GM12873 (cell line): ENCODE data around the gene LCE1C.

ENCODE experiments used
- TF ChIP-seq, protein P1 (sequence below): IDR thresholded peaks from 2 replicates; pipeline ENCODE4 v1.5.1; 2012; ENCODE audit warnings: low read depth, mild to moderate bottlenecking, moderate library complexity, low read length, control low read depth; ENCODE audit not compliant: insufficient read depth; ENCODE audit errors: missing control alignments

LCE1C gene

DNA sequence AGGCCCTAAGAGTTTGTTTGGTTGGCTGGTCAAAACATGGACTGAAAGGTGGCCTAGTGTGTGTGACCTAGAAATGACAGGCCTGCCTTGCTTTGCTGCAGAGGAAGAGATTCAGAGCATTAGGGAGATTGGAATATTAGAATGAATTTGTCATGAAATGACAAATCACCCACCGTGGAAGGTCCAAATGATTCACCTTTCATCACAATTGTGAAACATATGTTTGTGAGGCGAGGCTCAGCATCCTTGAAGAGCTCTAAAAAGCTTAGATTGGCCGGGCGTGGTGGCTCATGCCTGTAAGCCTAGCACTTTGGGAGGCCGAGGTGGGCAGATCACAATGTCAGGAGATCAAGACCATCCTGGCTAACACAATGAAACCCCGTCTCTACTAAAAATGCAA, 10.9 kb upstream of the LCE1C start:
- TF ChIP-seq, protein P1, sequence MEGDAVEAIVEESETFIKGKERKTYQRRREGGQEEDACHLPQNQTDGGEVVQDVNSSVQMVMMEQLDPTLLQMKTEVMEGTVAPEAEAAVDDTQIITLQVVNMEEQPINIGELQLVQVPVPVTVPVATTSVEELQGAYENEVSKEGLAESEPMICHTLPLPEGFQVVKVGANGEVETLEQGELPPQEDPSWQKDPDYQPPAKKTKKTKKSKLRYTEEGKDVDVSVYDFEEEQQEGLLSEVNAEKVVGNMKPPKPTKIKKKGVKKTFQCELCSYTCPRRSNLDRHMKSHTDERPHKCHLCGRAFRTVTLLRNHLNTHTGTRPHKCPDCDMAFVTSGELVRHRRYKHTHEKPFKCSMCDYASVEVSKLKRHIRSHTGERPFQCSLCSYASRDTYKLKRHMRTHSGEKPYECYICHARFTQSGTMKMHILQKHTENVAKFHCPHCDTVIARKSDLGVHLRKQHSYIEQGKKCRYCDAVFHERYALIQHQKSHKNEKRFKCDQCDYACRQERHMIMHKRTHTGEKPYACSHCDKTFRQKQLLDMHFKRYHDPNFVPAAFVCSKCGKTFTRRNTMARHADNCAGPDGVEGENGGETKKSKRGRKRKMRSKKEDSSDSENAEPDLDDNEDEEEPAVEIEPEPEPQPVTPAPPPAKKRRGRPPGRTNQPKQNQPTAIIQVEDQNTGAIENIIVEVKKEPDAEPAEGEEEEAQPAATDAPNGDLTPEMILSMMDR, result no peak

DNA sequence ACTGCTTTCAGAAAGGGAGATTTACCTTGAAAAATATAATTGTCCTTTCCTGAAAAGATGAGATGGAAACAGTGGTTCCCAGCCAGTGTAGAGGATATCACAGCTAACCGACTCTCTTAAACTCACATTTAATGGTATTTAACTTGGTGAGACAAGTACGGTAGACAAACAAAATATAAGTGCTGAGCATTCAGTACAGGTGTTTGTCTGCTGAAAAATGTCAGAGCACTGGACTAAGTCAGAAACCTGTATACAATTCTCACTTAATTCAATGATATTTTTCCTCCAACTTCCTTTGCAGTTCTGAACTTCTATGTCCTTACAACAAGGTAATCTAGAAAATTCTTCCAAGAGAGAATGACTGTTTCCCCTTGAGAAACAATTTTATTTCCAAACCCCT, 5.2 kb upstream of the LCE1C start, which contains the start of gene LCE1B:
TSS of gene LCE1B (plus strand) at position 301 of the 400 bp plus-strand sequence. CDS start 476 bp downstream, outside the sequence.
- TF ChIP-seq, protein P1, result no peak

DNA sequence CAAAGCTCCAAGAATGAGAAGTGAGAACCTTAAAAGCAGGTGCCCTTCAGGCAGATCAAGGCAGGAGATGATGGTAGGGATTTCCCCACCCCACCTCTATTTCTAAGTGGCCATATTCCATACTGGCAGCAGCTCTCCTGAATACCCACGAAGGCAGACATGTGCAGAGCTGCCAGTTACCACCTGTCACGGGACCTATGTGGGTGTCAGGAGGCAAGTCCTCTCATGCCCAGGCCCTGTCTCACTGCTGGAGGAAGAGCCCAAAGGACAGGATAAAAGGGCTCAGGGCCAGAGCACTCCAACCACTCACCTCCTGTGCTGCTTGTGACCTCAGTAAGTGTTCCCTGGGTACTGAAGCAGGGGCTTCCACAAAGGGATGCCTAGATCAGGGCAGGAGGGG, 4.6 kb upstream of the LCE1C start:
- TF ChIP-seq, protein P1, result no peak

DNA sequence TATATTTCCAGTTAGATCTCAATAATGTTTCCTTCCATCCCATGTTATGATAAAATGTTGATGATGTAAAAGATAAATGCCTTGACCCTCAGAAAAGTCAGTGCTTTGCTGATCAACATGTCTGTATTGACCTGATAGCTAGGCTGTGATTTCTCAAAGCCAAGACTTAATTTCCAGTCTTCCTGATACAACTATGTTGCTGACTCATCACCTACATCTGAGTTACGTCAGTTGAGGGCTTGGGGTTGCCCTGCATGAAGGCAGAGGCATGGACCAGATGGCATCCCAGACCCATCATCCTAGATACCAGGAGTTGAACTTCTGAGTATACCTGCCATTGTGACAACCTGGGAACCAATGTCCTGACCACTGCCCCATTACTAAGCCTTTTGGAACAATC, 5.1 kb downstream of the LCE1C start:
- TF ChIP-seq, protein P1, result no peak

DNA sequence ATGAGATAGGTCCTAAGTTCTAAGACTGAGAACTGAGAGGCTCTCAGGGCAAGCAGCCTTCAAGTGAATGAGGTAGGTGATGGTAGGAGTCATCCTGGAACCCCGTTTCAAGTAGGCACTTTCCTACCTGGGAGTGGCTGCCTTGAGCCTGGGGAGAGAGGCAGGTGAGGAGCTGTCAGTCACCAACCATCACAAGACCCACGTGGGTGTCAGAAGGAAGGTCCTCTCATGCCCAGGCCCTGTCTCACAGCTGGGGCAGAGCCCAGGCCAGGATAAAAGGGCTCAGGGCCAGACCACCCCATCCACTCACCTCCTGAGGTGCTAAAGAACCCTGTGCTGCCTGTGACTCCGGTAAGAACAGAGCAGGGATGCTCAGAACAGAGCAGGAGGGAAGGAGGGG, 10.0 kb downstream of the LCE1C start, which contains the start of gene LCE1D:
TSS of gene LCE1D (plus strand) at position 301 of the 400 bp plus-strand sequence. CDS start 1,074 bp downstream, outside the sequence.
- TF ChIP-seq, protein P1, result no peak

DNA sequence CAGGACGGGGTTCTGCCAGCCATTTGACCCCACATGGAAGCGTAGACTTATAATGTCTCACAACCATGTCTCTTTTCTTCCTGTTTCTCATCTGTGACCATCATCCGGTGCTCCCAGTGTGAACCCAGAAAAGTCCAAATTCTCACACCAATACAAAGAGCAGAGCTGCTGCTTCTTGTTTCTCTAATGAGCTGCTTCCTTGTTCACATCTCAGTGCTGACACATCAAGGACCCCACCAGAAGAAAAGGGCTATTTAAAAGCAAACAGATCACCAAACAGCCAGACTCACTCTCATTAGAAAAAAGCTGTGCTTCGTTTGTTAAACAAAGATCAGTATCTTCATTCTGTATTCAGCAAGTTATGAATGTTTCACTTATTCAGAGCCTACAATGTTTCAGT, 10.8 kb downstream of the LCE1C start:
- TF ChIP-seq, protein P1, result no peak

DNA sequence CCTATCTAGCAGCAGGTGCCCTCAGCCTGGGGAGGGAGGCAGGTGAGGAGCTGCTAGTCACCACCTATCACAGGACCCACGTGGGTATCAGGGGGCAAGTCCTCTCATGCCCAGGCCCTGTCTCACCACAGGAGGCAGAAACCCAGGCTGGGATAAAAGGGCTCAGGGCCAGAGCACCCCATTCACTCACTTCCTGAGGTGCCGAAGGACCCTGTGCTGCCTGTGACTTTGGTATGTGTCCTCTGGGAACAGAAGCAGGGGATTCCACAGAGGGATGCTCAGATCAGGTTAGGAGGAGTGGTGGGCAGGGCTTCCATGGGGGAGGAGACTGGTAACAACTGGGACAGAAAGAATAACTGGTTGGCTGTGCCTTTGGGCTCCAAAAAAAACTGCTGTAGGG, 20.4 kb downstream of the LCE1C start, which contains the start of gene LCE1E:
TSS of gene LCE1E (plus strand) at position 181 of the 400 bp plus-strand sequence. CDS start 1,043 bp downstream, outside the sequence.
- TF ChIP-seq, protein P1, result no peak
